HG02885 (cell line): Measurements from ENCODE around the gene SERTAD4.
"Not testable (repeated sequence)": the region's sequence is repeated elsewhere in the genome, so short reads cannot be mapped to it uniquely, and the experiment has no call there.

ENCODE experiments used
- ATAC-seq: cut with Tn5 transposase; IDR thresholded peaks from one replicate; pipeline ENCODE4 v1.9.1; 2021; ENCODE audit warnings: mild to moderate bottlenecking; ENCODE audit not compliant: unreplicated experiment, poor library complexity

SERTAD4 gene

GRCh38 chr1:210232511-210233215 is at the start of gene SERTAD4:
Gene SERTAD4, plus strand, starts transcription at chr1:210232796. Its CDS starts 5,165 bp downstream, at chr1:210237961.
- ATAC-seq: no peak

GRCh38 chr1:210185063-210185462 is 47.5 kb upstream of the SERTAD4 start:
- no peak for ATAC-seq

- not testable (repeated sequence) for ATAC-seq
Observed at GRCh38 chr1:210187849-210188606, 44.6 kb upstream of the SERTAD4 start.

- ATAC-seq: no peak
Observed at GRCh38 chr1:210189426-210189825, 43.2 kb upstream of the SERTAD4 start.

GRCh38 chr1:210195635-210196160 is 36.9 kb upstream of the SERTAD4 start:
- no peak for ATAC-seq

GRCh38 chr1:210196266-210196665 is 36.3 kb upstream of the SERTAD4 start:
- not testable (repeated sequence) for ATAC-seq

- no peak for ATAC-seq
Observed at GRCh38 chr1:210198840-210199239, 33.8 kb upstream of the SERTAD4 start.

- ATAC-seq: no peak
Observed at GRCh38 chr1:210200124-210200736, 32.4 kb upstream of the SERTAD4 start.

GRCh38 chr1:210201681-210202080 is 30.9 kb upstream of the SERTAD4 start:
- no peak for ATAC-seq

GRCh38 chr1:210207597-210208450 is 24.8 kb upstream of the SERTAD4 start:
- no peak for ATAC-seq

- no peak for ATAC-seq
Observed at GRCh38 chr1:210213335-210213734, 19.3 kb upstream of the SERTAD4 start.

- no peak for ATAC-seq
Observed at GRCh38 chr1:210214573-210215409, 17.8 kb upstream of the SERTAD4 start.

- ATAC-seq: no peak
Observed at GRCh38 chr1:210217482-210217881, 15.1 kb upstream of the SERTAD4 start.

- ATAC-seq: no peak
Observed at GRCh38 chr1:210218047-210218446, 14.5 kb upstream of the SERTAD4 start.

- ATAC-seq: no peak
Observed at GRCh38 chr1:210222340-210223006, 10.1 kb upstream of the SERTAD4 start.

- no peak for ATAC-seq
Observed at GRCh38 chr1:210223226-210223904, 9.2 kb upstream of the SERTAD4 start.

GRCh38 chr1:210228158-210228557 is 4.4 kb upstream of the SERTAD4 start:
- no peak for ATAC-seq

GRCh38 chr1:210230149-210230695 is 2.4 kb upstream of the SERTAD4 start:
- no peak for ATAC-seq
